Measurements from ENCODE around the gene LRRN4. TPM values are rescaled to one million over a fixed set of nuclear protein-coding genes. Genes with fewer than 3 reads are reported as not detected.

Gene LRRN4
- polyA plus RNA-seq, 1 donor from 2014 or later: 0.26 TPM

- Histone ChIP-seq H3K9ac (ENCODE audit: low read length) (no peak overlapping the region), H4K20me1 (ENCODE audit: insufficient read depth) (no peaks in the 10 kb centered on the region)
These were observed 46.2 kb downstream of the LRRN4 start for GRCh38 chr20:6007529-6008103.

GRCh38 chr20:6007094-6007528 is 46.7 kb downstream of the LRRN4 start:
- Histone ChIP-seq H3K9me3 (ENCODE audit: low read length) (no peaks in the 10 kb centered on the region), H3K4me3 (ENCODE audit: low read length) (peak overlapping the region; percentile 77), H3K4me2 (ENCODE audit: low read length) (peak overlapping the region; percentile 41), H3K36me3 (ENCODE audit: insufficient read depth, low read length) (no peaks in the 10 kb centered on the region), H2AFZ (ENCODE audit: low read depth, low read length) (no peak overlapping the region), H4K20me1 (ENCODE audit: insufficient read depth) (no peaks in the 10 kb centered on the region), H3K79me2 (replicated peaks; ENCODE audit: insufficient read depth, low read length) (peaks cover 23% of the 10 kb centered on the region), H3K27me3 (ENCODE audit: insufficient read depth, low read depth, low read length) (no peaks in the 10 kb centered on the region), H3F3A (ENCODE audit: insufficient read depth, low read length, poor library complexity, severe bottlenecking) (no peaks in the 10 kb centered on the region), H3K27ac (ENCODE audit: low read length) (no peak overlapping the region), H3K9ac (ENCODE audit: low read length) (peak overlapping the region; percentile 80), H3K9me2 (ENCODE audit: insufficient read depth, low read length) (no peaks in the 10 kb centered on the region)
- TF ChIP-seq SMC3 (conservative IDR thresholded peaks at IDR 0.05; ENCODE audit: poor library complexity): no peak
- no peak for TF ChIP-seq MXI1 (conservative IDR thresholded peaks at IDR 0.05; ENCODE audit: poor library complexity, severe bottlenecking)
- TF ChIP-seq EP300 (conservative IDR thresholded peaks at IDR 0.05; ENCODE audit: poor library complexity, severe bottlenecking): no peak
- TF ChIP-seq REST (IDR thresholded peaks at IDR 0.05; ENCODE audit: borderline replicate concordance): no peak
- TF ChIP-seq CTCF (IDR thresholded peaks at IDR 0.05; ENCODE audit: poor library complexity, severe bottlenecking): no peak
- TF ChIP-seq EZH2 (IDR thresholded peaks at IDR 0.05; ENCODE audit: borderline replicate concordance, insufficient read depth, low read length, poor library complexity, severe bottlenecking): no peak
- no peak for TF ChIP-seq RAD21 (conservative IDR thresholded peaks at IDR 0.05)
- TF ChIP-seq TAF1 (IDR thresholded peaks at IDR 0.05; ENCODE audit: low read depth): no peak
- no peak for TF ChIP-seq POLR2AphosphoS5 (IDR thresholded peaks at IDR 0.05)

More at GRCh38 chr20:6007529-6008103, 46.2 kb downstream of the LRRN4 start:
- H3K79me2 ChIP-seq (replicated peaks; ENCODE audit: insufficient read depth, low read length): peaks cover 23% of the 10 kb centered on the region
- H3K9me2 ChIP-seq (ENCODE audit: insufficient read depth, low read length): no peaks in the 10 kb centered on the region
- no peak overlapping the region for H2AFZ ChIP-seq (ENCODE audit: low read depth, low read length)
- no peaks in the 10 kb centered on the region for H3K9me3 ChIP-seq (ENCODE audit: low read length)
- H3K4me3 ChIP-seq (ENCODE audit: low read length): peak overlapping the region; percentile 77
- no peak for TF ChIP-seq RAD21 (conservative IDR thresholded peaks at IDR 0.05)
- TF ChIP-seq TAF1 (IDR thresholded peaks at IDR 0.05; ENCODE audit: low read depth): no peak
- no peak for TF ChIP-seq SMC3 (conservative IDR thresholded peaks at IDR 0.05; ENCODE audit: poor library complexity)
- H3K27ac ChIP-seq (ENCODE audit: low read length): no peak overlapping the region
- no peaks in the 10 kb centered on the region for H3F3A ChIP-seq (ENCODE audit: insufficient read depth, low read length, poor library complexity, severe bottlenecking)
- H3K4me2 ChIP-seq (ENCODE audit: low read length): peak overlapping the region; percentile 41
- no peaks in the 10 kb centered on the region for H3K36me3 ChIP-seq (ENCODE audit: insufficient read depth, low read length)
- no peaks in the 10 kb centered on the region for H3K27me3 ChIP-seq (ENCODE audit: insufficient read depth, low read depth, low read length)

All from neural cell (in vitro differentiated cells).